CD4-positive, alpha-beta T cell (primary cell): ENCODE measurements around the gene HSDL2. TPM values are rescaled to one million over a fixed set of nuclear protein-coding genes. Genes with fewer than 3 reads are reported as not detected.

Experiments used
- ATAC-seq: fragments of 200-7000 bp; cut with Tn5 transposase; one replicate; pipeline ENCODE4 v1.10.0; 2022; ENCODE audit warnings: mild to moderate bottlenecking; ENCODE audit not compliant: poor library complexity
- CTCF ChIA-PET: fragments of 350-600 bp; sonication (Branson Sonifier 250); formaldehyde crosslinking; loops from one replicate; lab custom pipeline; 2021; ENCODE audit warnings: antibody characterized with exemption, inconsistent platforms; lab: Charles Lee
- POLR2A ChIA-PET: fragments of 350-600 bp; sonication (Branson Sonifier 250); formaldehyde crosslinking; loops from one replicate; lab custom pipeline; 2021; ENCODE audit warnings: antibody characterized with exemption, inconsistent platforms; lab: Charles Lee
- DNase-seq, 14 experiments: peaks; one replicate each; pipeline ENCODE4 v3.0.0-alpha.2; 2013 to 2020; ENCODE audit warnings: mixed read lengths in 2 of 14
- H3K27ac ChIP-seq, 2 donors: one replicate each; pipeline versions ENCODE4 v1.5.1 to v1.7.0; 2013; ENCODE audit warnings: low read length in 2 of 2, low read depth in 1 of 2, mild to moderate bottlenecking in 1 of 2
- H3K27me3 ChIP-seq, 2 experiments: 1 replicate in 1 of 2; 2 replicates in 1 of 2; pipeline versions ENCODE4 v1.6.1 to v1.7.0; 2013; ENCODE audit warnings: low read length in 2 of 2, control low read depth in 1 of 2, mild to moderate bottlenecking in 1 of 2, moderate library complexity in 1 of 2; ENCODE audit not compliant: insufficient read depth in 2 of 2, control insufficient read depth in 1 of 2
- H3K36me3 ChIP-seq: one replicate; pipeline ENCODE4 v1.6.1; 2013; ENCODE audit warnings: low read length, control low read depth; ENCODE audit not compliant: insufficient read depth
- H3K4me1 ChIP-seq: one replicate; pipeline ENCODE4 v1.6.1; 2013; ENCODE audit warnings: low read length, control low read depth; ENCODE audit not compliant: insufficient read depth
- H3K4me3 ChIP-seq: one replicate; pipeline ENCODE4 v1.5.1; 2013; ENCODE audit warnings: mild to moderate bottlenecking, low read length, moderate library complexity
- H3K9me3 ChIP-seq, 2 experiments: 1 replicate in 1 of 2; 2 replicates in 1 of 2; pipeline versions ENCODE4 v1.6.1 to v1.7.0; 2013; ENCODE audit warnings: low read length in 2 of 2, mild to moderate bottlenecking in 2 of 2, control low read depth in 1 of 2, moderate library complexity in 1 of 2; ENCODE audit not compliant: control insufficient read depth in 1 of 2, insufficient read depth in 1 of 2
- H3K27ac Mint-ChIP-seq: one replicate; pipeline ENCODE4 v1.8.0; 2020; ENCODE audit warnings: mixed read lengths
- H3K27me3 Mint-ChIP-seq: one replicate; pipeline ENCODE4 v1.8.0; 2021; ENCODE audit warnings: mixed read lengths
- H3K36me3 Mint-ChIP-seq: one replicate; pipeline ENCODE4 v1.8.0; 2021; ENCODE audit warnings: low read depth, mixed read lengths
- H3K4me1 Mint-ChIP-seq: one replicate; pipeline ENCODE4 v1.8.0; 2021; ENCODE audit warnings: low read depth, mixed read lengths
- H3K4me3 Mint-ChIP-seq: one replicate; pipeline ENCODE4 v1.8.0; 2020; ENCODE audit warnings: mild to moderate bottlenecking, mixed read lengths
- H3K9me3 Mint-ChIP-seq: one replicate; pipeline ENCODE4 v1.8.0; 2020; ENCODE audit warnings: mixed read lengths
- intact Hi-C, 2 experiments: fragments of 100-400 bp; cut with DNase I in 1 of 2; cut with micrococcal nuclease in 1 of 2; formaldehyde crosslinking; loops; one replicate each; pipeline versions ENCODE4 v1.15.1 to v1.9.0; 2023 to 2025; cut with DNase I, micrococcal nuclease
- total RNA-seq, 174 experiments: library from RNA in 2 of 174; stranded (reverse) in 2 of 174; gene quantifications; one replicate each; pipeline ENCODE4 v1.2.3 and lab custom pipeline; 2021 to 2026
- TF ChIP-seq, protein P1 (sequence below): fragments of 200-600 bp; IDR thresholded peaks from one replicate; pipeline ENCODE4 v1.8.0; 2022; ENCODE audit warnings: antibody characterized with exemption, mild to moderate bottlenecking

Gene HSDL2
- total RNA-seq, 2 experiments from 2014 or later, result 3.8 to 4.9 TPM

- Histone ChIP-seq H3K27ac (no peak overlapping the region), H3K9me3 (no peaks in the 10 kb centered on the region), H3K4me1 (no peaks in the 10 kb centered on the region), H3K4me3 (no peak overlapping the region), H3K27me3 (no peaks in the 10 kb centered on the region), H3K36me3 (no peaks in the 10 kb centered on the region)
- DNase-seq, result no peak
- peaks cover 4% of the 10 kb centered on the region for H3K36me3 Mint-ChIP-seq
- CTCF ChIA-PET, result no interaction called here
- POLR2A ChIA-PET, result no interaction called here
- H3K27me3 Mint-ChIP-seq, result no peaks in the 10 kb centered on the region
- no peak for ATAC-seq
- H3K4me3 Mint-ChIP-seq, result no peak overlapping the region
- no peaks in the 10 kb centered on the region for H3K4me1 Mint-ChIP-seq
- H3K9me3 Mint-ChIP-seq, result no peaks in the 10 kb centered on the region
- no peak overlapping the region for H3K27ac Mint-ChIP-seq
- intact Hi-C loops, result no loop called here
- TF ChIP-seq, protein P1, sequence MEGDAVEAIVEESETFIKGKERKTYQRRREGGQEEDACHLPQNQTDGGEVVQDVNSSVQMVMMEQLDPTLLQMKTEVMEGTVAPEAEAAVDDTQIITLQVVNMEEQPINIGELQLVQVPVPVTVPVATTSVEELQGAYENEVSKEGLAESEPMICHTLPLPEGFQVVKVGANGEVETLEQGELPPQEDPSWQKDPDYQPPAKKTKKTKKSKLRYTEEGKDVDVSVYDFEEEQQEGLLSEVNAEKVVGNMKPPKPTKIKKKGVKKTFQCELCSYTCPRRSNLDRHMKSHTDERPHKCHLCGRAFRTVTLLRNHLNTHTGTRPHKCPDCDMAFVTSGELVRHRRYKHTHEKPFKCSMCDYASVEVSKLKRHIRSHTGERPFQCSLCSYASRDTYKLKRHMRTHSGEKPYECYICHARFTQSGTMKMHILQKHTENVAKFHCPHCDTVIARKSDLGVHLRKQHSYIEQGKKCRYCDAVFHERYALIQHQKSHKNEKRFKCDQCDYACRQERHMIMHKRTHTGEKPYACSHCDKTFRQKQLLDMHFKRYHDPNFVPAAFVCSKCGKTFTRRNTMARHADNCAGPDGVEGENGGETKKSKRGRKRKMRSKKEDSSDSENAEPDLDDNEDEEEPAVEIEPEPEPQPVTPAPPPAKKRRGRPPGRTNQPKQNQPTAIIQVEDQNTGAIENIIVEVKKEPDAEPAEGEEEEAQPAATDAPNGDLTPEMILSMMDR, result no peak
Measured at GRCh38 chr9:112502175-112502946, 122.5 kb downstream of the HSDL2 start.

GRCh38 chr9:112503170-112503569, 123.3 kb downstream of the HSDL2 start:
- H3K36me3 Mint-ChIP-seq, result peaks cover 4% of the 10 kb centered on the region
- Histone ChIP-seq H3K36me3 (no peaks in the 10 kb centered on the region), H3K27me3 (no peaks in the 10 kb centered on the region), H3K4me1 (no peaks in the 10 kb centered on the region), H3K27ac (no peak overlapping the region), H3K9me3 (no peaks in the 10 kb centered on the region), H3K4me3 (no peak overlapping the region)
- no peak overlapping the region for H3K4me3 Mint-ChIP-seq
- no peak for ATAC-seq
- H3K27ac Mint-ChIP-seq, result no peak overlapping the region
- ChIA-PET POLR2A (no interaction called here), CTCF (no interaction called here)
- no peak for DNase-seq
- intact Hi-C loops, result no loop called here
- TF ChIP-seq, protein P1, result no peak
- H3K4me1 Mint-ChIP-seq, result no peaks in the 10 kb centered on the region
- H3K9me3 Mint-ChIP-seq, result no peaks in the 10 kb centered on the region
- no peaks in the 10 kb centered on the region for H3K27me3 Mint-ChIP-seq

DNA sequence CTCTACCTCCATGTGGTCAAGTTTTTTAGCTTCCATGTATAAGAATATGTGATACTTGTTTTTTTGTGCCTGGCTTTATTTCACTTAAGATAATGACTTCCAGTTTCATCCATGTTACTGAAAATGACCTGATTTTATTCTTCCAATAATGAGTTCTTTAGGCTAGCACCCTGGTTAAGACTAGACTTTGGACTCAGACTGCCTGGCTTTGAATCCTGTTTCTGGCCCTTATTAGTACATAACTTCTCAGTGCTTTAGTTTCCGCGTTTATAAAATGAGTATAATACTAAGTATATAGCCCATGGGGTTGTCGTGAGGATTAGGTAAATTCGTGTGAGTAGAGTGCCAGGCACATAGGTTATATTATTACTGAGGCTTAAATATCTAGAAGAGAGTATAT, 125.2 kb downstream of the HSDL2 start:
- TF ChIP-seq, protein P1, result no peak
- no peaks in the 10 kb centered on the region for H3K4me1 Mint-ChIP-seq
- no peaks in the 10 kb centered on the region for H3K9me3 ChIP-seq
- H3K4me3 Mint-ChIP-seq, result no peak overlapping the region
- no peaks in the 10 kb centered on the region for H3K27me3 ChIP-seq
- no peaks in the 10 kb centered on the region for H3K9me3 Mint-ChIP-seq
- no peaks in the 10 kb centered on the region for H3K27me3 Mint-ChIP-seq
- intact Hi-C loops, result no loop called here
- H3K36me3 ChIP-seq, result no peaks in the 10 kb centered on the region
- no peak overlapping the region for H3K27ac ChIP-seq
- DNase-seq, result no peak
- H3K36me3 Mint-ChIP-seq, result no peaks in the 10 kb centered on the region
- no peaks in the 10 kb centered on the region for H3K4me1 ChIP-seq
- H3K4me3 ChIP-seq, result no peak overlapping the region
- POLR2A ChIA-PET, result no interaction called here
- CTCF ChIA-PET, result interaction anchor here (0.6 kb wide), 1 partner anchor 78 kb away, joined by 3 read pairs; no protein-coding TSS in a partner anchor
- no peak for ATAC-seq
- H3K27ac Mint-ChIP-seq, result no peak overlapping the region
